ENCODE measurements around the gene CALD1.

The CALD1 gene

GRCh38 chr7:134847851-134848588 lies 68.6 kb downstream of the CALD1 start:
- no peak for TF ChIP-seq CTCF (IDR thresholded peaks at IDR 0.05; ENCODE audit: low read depth, low read length)
- no peak for DNase-seq (ENCODE audit: low read depth, low spot score)
- H3K4me3 ChIP-seq (ENCODE audit: low read depth, low read length): no peak overlapping the region
- in situ Hi-C loops (cut with HindIII; ENCODE audit: low sequenced_read_pairs): no loop called here

GRCh38 chr7:134850066-134850465 lies 70.6 kb downstream of the CALD1 start:
- TF ChIP-seq CTCF (IDR thresholded peaks at IDR 0.05; ENCODE audit: low read depth, low read length): no peak
- DNase-seq (ENCODE audit: low read depth, low spot score): peak; percentile 53
- H3K4me3 ChIP-seq (ENCODE audit: low read depth, low read length): no peak overlapping the region
- in situ Hi-C loops (cut with HindIII; ENCODE audit: low sequenced_read_pairs): no loop called here

- in situ Hi-C loops (cut with HindIII; ENCODE audit: low sequenced_read_pairs): no loop called here
- no peak for TF ChIP-seq CTCF (IDR thresholded peaks at IDR 0.05; ENCODE audit: low read depth, low read length)
- no peak for DNase-seq (ENCODE audit: low read depth, low spot score)
- H3K4me3 ChIP-seq (ENCODE audit: low read depth, low read length): no peak overlapping the region
Observed at GRCh38 chr7:134851141-134851540, 71.7 kb downstream of the CALD1 start.

GRCh38 chr7:134852625-134853024 lies 73.2 kb downstream of the CALD1 start:
- TF ChIP-seq CTCF (IDR thresholded peaks at IDR 0.05; ENCODE audit: low read depth, low read length): no peak
- no peak for DNase-seq (ENCODE audit: low read depth, low spot score)
- in situ Hi-C loops (cut with HindIII; ENCODE audit: low sequenced_read_pairs): no loop called here
- no peak overlapping the region for H3K4me3 ChIP-seq (ENCODE audit: low read depth, low read length)

- in situ Hi-C loops (cut with HindIII; ENCODE audit: low sequenced_read_pairs): no loop called here
- no peak for TF ChIP-seq CTCF (IDR thresholded peaks at IDR 0.05; ENCODE audit: low read depth, low read length)
- H3K4me3 ChIP-seq (ENCODE audit: low read depth, low read length): no peak overlapping the region
- no peak for DNase-seq (ENCODE audit: low read depth, low spot score)
Observed at GRCh38 chr7:134854816-134855215, 75.4 kb downstream of the CALD1 start.

GRCh38 chr7:134855442-134855841 lies 76.0 kb downstream of the CALD1 start:
- in situ Hi-C loops (cut with HindIII; ENCODE audit: low sequenced_read_pairs): no loop called here
- no peak for TF ChIP-seq CTCF (IDR thresholded peaks at IDR 0.05; ENCODE audit: low read depth, low read length)
- peak; percentile 42 for DNase-seq (ENCODE audit: low read depth, low spot score)

More at GRCh38 chr7:134855442-134855841, 76.0 kb downstream of the CALD1 start:
- H3K4me3 ChIP-seq (ENCODE audit: low read depth, low read length): no peak overlapping the region

Data from astrocyte of the spinal cord (primary cell).